ENCODE results near the gene CD86.

CD86 gene

GRCh38 chr3:122055215-122055614, at the start of gene CD86:
CD86 (plus strand) TSS chr3:122055362; CDS start chr3:122055490, 128 bp downstream.
- TF ChIP-seq CTCF (IDR thresholded peaks at IDR 0.05) = no peak
- H3K27me3 ChIP-seq (ENCODE audit: control insufficient read depth, insufficient read depth, low read length) = no peaks in the 10 kb centered on the region
- no peak within 1 kb of the TSS for H3K4me3 ChIP-seq (ENCODE audit: low read depth, low read length)
- no peak within 1 kb of the TSS for H2AFZ ChIP-seq
- H3K79me2 ChIP-seq = no peaks in the 10 kb centered on the region
- no peak within 1 kb of the TSS for H3K4me2 ChIP-seq (ENCODE audit: low read length)
- no peak within 1 kb of the TSS for H3K9ac ChIP-seq
- H3K9me3 ChIP-seq (ENCODE audit: control insufficient read depth, low read length) = no peaks in the 10 kb centered on the region
- H3K36me3 ChIP-seq (ENCODE audit: control insufficient read depth, insufficient read depth, low read length) = no peaks in the 10 kb centered on the region
- H3K27ac ChIP-seq = no peak within 1 kb of the TSS
- H3K4me1 ChIP-seq = no peaks in the 10 kb centered on the region

GRCh38 chr3:122006267-122006666, 48.9 kb upstream of the CD86 start:
- Histone ChIP-seq H3K79me2 (no peaks in the 10 kb centered on the region), H3K9ac (no peak overlapping the region), H3K27ac (no peak overlapping the region), H3K27me3 (ENCODE audit: control insufficient read depth, insufficient read depth, low read length) (no peaks in the 10 kb centered on the region), H3K36me3 (ENCODE audit: control insufficient read depth, insufficient read depth, low read length) (no peaks in the 10 kb centered on the region), H3K9me3 (ENCODE audit: control insufficient read depth, low read length) (no peaks in the 10 kb centered on the region), H3K4me3 (ENCODE audit: low read depth, low read length) (no peak overlapping the region), H3K4me1 (no peaks in the 10 kb centered on the region), H2AFZ (no peak overlapping the region), H3K4me2 (ENCODE audit: low read length) (no peak overlapping the region)
- no peak for TF ChIP-seq CTCF (IDR thresholded peaks at IDR 0.05)

- Histone ChIP-seq H3K4me2 (ENCODE audit: low read length) (no peak overlapping the region), H3K27me3 (ENCODE audit: control insufficient read depth, insufficient read depth, low read length) (no peaks in the 10 kb centered on the region), H3K27ac (no peak overlapping the region), H3K9me3 (ENCODE audit: control insufficient read depth, low read length) (no peaks in the 10 kb centered on the region), H3K79me2 (no peaks in the 10 kb centered on the region), H2AFZ (no peak overlapping the region), H3K4me3 (ENCODE audit: low read depth, low read length) (no peak overlapping the region), H3K4me1 (no peaks in the 10 kb centered on the region), H3K36me3 (ENCODE audit: control insufficient read depth, insufficient read depth, low read length) (no peaks in the 10 kb centered on the region), H3K9ac (no peak overlapping the region)
- TF ChIP-seq CTCF (IDR thresholded peaks at IDR 0.05) = no peak
Observed at GRCh38 chr3:122008166-122008565, 47.0 kb upstream of the CD86 start.

- Histone ChIP-seq H3K36me3 (ENCODE audit: control insufficient read depth, insufficient read depth, low read length) (no peaks in the 10 kb centered on the region), H3K79me2 (no peaks in the 10 kb centered on the region), H3K4me1 (no peaks in the 10 kb centered on the region), H3K4me3 (ENCODE audit: low read depth, low read length) (no peak overlapping the region), H3K4me2 (ENCODE audit: low read length) (no peak overlapping the region), H3K27me3 (ENCODE audit: control insufficient read depth, insufficient read depth, low read length) (no peaks in the 10 kb centered on the region), H3K27ac (no peak overlapping the region), H3K9ac (no peak overlapping the region), H3K9me3 (ENCODE audit: control insufficient read depth, low read length) (no peaks in the 10 kb centered on the region), H2AFZ (no peak overlapping the region)
- no peak for TF ChIP-seq CTCF (IDR thresholded peaks at IDR 0.05)
Observed at GRCh38 chr3:122010506-122010905, 44.7 kb upstream of the CD86 start.

- H3K27me3 ChIP-seq (ENCODE audit: control insufficient read depth, insufficient read depth, low read length) = no peaks in the 10 kb centered on the region
- H3K4me2 ChIP-seq (ENCODE audit: low read length) = no peak overlapping the region
- no peaks in the 10 kb centered on the region for H3K36me3 ChIP-seq (ENCODE audit: control insufficient read depth, insufficient read depth, low read length)
- no peak for TF ChIP-seq CTCF (IDR thresholded peaks at IDR 0.05)
- no peaks in the 10 kb centered on the region for H3K9me3 ChIP-seq (ENCODE audit: control insufficient read depth, low read length)
- H3K9ac ChIP-seq = no peak overlapping the region
- H3K4me1 ChIP-seq = no peaks in the 10 kb centered on the region
- no peak overlapping the region for H3K4me3 ChIP-seq (ENCODE audit: low read depth, low read length)
- no peak overlapping the region for H3K27ac ChIP-seq
- H3K79me2 ChIP-seq = no peaks in the 10 kb centered on the region
- H2AFZ ChIP-seq = no peak overlapping the region
Observed at GRCh38 chr3:122011396-122011795, 43.8 kb upstream of the CD86 start.

All from parathyroid adenoma (tissue), 2 donors.